GM04503 (cell line): ENCODE results near the gene KCTD14.
"Not testable (repeated sequence)": the region's sequence is repeated elsewhere in the genome, so short reads cannot be mapped to it uniquely, and the experiment has no call there.

ENCODE experiments used
- DNase-seq: peaks from one replicate; pipeline ENCODE4 v3.0.0-alpha.2; 2012; ENCODE audit warnings: low read depth

Gene KCTD14

DNA sequence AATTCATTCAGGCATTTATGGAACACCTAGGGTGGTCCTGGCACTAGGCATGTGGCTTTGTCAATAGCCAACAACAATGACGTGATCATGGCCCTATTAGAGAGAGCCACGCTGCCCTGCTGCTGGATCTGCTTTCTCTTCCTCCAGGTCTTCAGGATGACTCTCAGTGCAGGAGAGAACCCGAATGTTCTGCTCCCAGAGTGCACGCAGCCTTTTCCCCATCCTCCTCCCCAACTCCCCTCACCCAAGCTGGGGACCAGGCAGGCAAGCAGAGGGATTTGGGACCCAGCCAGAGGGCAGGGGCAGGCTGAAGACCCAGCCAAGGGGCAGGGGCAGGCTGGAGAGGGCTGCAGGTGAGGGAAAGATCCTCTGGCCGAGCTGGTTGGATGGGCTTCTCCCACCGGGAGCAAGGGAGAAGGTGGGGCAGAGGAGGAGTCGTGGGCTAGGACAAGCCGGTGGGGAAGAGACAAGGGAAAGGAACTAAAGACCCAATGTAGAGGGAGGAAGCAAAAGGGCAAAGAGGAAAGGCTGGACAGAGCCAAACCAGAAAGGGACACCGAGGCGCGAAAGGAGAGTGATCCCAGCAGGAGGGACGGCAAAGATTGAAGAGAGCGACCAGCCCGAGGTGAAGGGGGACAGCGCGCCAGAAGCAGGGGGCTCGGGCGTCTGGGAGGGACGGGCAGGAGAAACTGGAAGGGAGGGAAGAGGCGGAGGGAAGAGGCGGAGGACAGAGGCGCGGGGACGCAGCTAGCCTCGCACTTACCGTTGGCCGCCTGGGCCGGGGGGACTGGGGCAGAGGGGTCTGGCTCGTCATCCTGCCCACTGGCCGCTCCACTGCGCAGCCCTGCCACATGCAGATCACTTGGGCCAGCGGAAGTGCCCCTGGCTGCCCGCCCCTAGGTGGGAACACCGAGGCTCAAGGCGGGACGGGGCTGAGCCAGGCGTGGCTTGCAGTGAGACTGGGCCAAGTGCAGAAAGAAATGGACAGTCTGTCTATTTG lies at the start of gene KCTD14:
Gene KCTD14, minus strand, starts transcription at position 880 of the 1,000 bp plus-strand sequence. Its CDS starts 27 bp downstream, at position 853.
- DNase-seq = no peak

DNA sequence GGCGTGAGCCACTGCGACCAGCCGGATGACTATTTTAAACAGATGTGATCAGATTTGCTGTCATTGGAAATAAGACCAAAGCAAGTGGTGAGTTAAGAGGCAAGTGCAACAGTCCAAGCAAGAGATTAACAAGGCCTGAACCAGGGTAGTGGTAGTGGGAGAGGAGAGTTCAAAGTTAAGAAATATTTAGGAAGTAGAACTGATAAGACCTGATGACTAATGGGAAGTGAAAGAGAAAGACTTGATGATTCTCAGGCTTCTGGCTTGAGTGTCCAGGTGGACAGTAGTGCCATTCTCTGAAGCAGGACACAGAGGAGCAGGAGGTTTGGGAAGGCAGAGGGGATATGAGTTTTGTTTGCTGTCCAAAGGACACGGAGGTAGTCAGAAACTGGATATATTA lies 49.4 kb upstream of the KCTD14 start:
- no peak for DNase-seq

- DNase-seq = no peak
Observed at GRCh38 chr11:78071717-78072116, 48.6 kb upstream of the KCTD14 start.

DNA sequence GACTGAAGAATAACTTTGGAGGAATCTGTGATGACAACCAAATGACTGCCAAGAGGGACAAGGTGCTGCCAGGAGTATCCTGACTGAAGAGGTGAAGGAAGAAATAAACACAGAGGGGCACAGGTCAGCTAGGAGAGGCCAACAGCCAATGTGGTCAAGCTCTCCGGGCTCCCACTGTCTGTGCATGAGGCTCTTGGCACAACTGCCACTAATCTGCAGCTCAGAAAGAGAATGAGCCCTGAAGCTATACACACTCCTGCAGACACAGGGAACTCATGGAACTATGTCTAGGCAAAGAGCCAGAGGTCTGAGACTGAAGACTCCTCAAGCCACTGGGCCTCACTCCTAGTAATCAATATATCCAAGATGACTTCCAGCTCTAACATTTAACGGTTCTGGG lies 47.5 kb upstream of the KCTD14 start:
- no peak for DNase-seq

GRCh38 chr11:78069465-78069864 lies 46.4 kb upstream of the KCTD14 start:
- no peak for DNase-seq

GRCh38 chr11:78067704-78068103 lies 44.6 kb upstream of the KCTD14 start:
- DNase-seq = no peak

DNA sequence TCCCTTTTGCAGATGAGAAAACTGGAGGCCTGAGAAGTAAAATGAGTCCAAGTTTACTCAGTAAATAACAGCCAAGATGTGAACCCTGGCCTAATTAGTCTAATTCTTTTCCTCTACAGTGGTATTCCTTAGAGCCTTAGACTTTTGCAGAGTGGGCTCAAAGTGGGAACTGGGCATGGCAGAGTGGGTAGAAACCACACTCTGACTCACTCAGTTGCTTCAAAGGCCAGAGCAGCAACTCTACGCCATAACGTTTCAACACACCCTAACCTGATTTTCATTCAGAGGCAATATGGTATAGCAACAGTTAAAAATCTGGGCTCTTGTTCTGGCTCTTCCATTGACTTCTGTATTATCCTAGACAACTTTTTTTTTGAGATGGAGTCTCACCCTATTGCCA lies 43.4 kb upstream of the KCTD14 start:
- no peak for DNase-seq

DNA sequence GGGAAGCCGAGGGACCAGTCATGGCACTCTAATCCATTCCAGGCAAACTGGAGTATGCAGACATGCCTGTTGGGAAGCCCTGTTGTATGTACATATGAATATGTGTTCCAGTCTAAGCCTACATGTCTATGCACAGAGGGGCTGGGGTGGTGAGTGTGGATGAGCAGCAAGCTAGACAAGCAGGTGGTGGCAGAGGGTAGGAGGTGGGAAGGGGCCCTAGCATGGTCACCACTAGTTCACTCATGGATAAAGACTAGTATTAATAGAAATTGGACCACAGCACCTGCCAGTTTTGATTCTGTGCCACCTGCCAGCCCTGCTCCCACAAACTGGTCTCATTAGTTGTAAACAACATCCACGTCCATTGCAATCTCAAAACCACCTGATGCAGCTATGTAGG lies 42.1 kb upstream of the KCTD14 start:
- DNase-seq = no peak

DNA sequence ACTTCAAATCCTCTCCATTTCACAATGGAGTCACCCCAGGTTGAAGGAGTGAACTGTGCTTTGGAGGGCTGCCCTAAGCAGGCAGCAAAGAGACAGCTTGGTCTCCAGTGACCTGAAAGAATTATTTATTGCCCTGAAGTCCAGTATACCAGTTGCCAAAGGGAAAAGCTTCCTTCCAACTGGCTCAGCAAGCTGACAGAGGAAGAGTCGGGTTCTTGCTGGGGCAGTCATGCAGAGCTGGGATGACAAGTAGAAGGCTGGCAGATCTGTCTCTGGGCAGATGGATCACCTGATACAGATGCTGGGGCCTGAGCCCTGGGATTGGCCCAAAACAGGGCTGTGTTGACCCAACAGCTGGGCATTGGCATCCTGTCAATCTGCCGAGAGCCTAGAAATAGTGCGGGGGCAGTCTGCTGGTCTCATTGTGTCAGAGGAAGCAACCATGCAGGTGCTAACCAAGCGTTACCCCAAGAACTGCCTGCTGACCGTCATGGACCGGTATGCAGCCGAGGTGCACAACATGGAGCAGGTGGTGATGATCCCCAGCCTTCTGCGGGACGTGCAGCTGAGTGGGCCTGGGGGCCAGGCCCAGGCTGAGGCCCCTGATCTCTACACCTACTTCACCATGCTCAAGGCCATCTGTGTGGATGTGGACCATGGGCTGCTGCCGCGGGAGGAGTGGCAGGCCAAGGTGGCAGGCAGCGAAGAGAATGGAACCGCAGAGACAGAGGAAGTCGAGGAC lies 40.5 kb upstream of the KCTD14 start, which contains the start of gene THRSP:
Gene THRSP, plus strand, starts transcription at position 422 of the 742 bp plus-strand sequence. Its CDS starts 21 bp downstream, at position 443.
- DNase-seq = no peak

GRCh38 chr11:78062671-78063070 lies 39.6 kb upstream of the KCTD14 start:
- no peak for DNase-seq

GRCh38 chr11:78061921-78062311 lies 38.8 kb upstream of the KCTD14 start:
- no peak for DNase-seq

DNA sequence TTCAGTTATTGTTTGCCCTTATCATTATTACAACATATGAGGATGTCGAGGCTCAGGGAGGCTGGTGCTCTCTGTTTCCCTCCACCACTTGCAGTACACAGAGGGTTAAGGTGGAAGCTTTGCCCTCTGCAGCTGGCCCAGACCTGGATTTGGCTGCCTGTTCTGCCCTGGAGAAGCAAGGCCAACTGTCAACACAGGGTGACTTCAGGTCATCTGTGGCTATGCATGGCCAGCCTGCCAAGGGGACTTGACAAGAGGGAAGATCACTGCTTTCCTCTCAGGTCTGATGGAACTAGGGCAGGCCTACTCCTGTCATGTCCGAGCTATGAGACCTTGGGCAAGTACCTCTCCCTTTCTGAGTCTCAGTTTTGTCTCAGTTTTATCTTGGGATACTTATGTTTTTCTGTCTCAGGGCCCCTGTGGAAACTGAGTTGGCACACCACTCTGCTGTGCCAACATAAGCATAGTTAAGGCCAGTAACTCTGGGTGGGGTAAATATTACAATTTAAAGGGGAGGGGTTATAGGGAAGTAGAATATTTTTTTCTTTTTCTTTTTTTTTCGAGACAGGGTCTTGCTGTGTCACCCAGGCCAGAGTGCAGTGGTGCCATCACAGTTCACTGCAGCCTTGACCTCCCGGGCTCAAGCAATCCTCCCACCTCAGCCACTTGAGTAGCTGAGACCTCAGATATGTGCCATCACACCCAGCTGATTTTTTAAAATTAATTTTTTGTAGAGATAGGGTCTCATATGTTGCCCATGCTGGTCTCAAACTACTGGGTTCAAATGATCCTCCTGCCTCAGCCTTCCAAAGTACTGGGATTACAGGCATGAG lies 38.2 kb upstream of the KCTD14 start:
- no peak for DNase-seq

DNA sequence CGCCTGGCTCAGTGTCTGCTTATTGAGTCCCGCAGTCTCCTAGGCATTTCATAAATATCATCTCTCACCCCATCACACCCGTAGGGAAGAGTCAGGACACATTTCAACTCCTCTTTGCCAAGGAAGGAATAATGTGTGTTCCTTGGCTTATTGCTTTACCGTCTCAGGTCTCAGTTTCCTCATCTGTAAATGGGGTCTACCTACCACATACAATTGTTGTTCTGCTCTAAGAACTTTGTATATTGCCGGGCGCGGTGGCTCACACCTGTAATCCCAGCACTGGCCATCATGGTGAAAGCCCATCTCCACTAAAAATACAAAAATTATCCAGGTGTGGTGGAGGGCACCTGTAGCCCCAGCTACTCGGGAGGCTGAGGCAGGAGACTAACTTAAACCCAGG lies 37.5 kb upstream of the KCTD14 start:
- no peak for DNase-seq

GRCh38 chr11:78059749-78060328 lies 36.8 kb upstream of the KCTD14 start:
- not testable (repeated sequence) for DNase-seq

- DNase-seq = no peak
Observed at GRCh38 chr11:78057462-78058055, 34.5 kb upstream of the KCTD14 start.

DNA sequence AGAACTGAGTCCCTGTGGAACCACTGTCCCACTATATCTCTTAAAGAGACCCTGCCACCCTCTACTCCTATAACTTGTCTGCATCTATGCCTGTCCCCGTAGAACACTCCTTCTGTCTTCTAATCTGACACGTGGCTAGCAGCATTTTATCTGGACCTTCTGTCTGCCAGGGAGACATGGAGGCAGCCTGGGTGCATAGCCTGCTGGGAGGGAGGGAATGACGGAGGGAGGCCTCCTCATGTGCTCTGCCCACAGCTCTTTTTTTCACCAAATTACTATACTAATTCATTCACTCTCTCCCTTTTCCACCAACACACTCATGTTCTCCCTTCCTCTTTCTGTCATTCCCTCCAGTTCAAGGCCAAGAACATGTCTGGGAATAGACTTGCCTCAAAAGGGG lies 33.0 kb upstream of the KCTD14 start:
- DNase-seq = no peak

DNA sequence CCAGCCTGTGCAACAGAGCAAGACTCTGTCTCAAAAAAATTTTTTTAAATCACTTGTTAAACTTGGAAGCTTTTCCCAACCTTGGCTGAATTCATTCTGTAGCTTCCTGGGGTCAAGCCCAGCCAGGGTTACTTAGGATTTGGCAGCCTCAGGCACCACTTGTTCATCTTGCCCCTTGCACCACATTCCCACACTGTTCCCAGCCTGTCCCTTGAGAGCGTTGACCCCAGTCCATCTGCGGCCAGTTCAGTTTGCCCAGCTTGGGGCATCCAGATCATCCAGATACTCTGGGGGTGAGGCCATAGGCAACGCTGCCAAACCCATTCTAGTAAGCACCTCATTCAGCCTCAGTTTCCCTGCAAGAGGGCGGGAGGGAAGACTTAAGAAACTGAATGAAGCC lies 31.9 kb upstream of the KCTD14 start:
- DNase-seq = no peak

- no peak for DNase-seq
Observed at GRCh38 chr11:78050964-78051831, 28.1 kb upstream of the KCTD14 start.

DNA sequence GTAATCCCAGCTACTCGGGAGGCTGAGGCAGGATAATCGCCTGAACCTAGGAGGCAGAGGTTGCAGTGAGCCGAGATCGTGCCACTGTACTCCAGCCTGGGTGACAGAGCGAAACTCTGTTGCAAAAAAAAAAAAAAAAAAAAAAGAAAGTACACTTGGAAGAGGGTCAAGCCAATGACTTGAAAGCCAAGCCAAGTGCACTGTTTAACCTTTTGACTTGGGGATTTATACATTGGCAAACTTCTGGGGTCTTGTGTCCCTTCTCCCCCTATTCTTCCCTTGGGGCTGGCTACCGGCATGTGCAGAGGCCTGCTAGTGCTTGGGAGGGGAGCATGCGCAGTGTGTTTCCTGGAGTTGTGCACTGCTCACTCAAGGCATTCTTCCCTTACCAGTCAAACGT lies 26.3 kb upstream of the KCTD14 start:
- no peak for DNase-seq

DNA sequence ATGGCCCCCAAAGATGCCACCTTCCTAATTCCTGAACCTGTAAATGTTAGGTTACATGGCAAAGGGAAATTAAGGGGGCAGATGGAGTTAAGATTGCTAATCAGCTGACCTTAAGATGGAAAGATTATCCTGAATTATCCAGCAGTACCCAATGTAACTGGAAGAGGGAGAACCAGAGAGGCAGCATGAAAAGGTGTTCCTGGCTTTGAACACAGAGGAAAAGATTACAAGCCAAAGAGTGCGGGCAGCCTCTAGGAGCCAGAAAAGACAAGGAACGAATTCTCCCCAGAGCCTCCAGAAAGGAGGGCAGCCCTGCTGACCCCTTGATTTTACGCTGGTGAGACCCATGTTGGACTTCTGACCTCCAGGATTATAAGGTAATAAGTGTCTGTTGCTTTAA lies 25.5 kb upstream of the KCTD14 start:
- DNase-seq = no peak
